GM11168 (cell line): ENCODE results near the gene SLC12A7.

Source experiments
- in situ Hi-C: fragments of 300-500 bp; cut with MboI; formaldehyde crosslinking; loops from one replicate; pipeline ENCODE4 v1.12.0; 2022; ENCODE audit warnings: low sequenced_read_pairs; ENCODE audit not compliant: unreplicated experiment

The SLC12A7 gene

GRCh38 chr5:1113805-1114586 is 2.1 kb upstream of the SLC12A7 start:
- in situ Hi-C loops, result no loop called here

- in situ Hi-C loops, result no loop called here
Measured at GRCh38 chr5:1113332-1113690, 1.4 kb upstream of the SLC12A7 start.

GRCh38 chr5:1112596-1113331 is 901 bp upstream of the SLC12A7 start:
- in situ Hi-C loops, result no loop called here

DNA sequence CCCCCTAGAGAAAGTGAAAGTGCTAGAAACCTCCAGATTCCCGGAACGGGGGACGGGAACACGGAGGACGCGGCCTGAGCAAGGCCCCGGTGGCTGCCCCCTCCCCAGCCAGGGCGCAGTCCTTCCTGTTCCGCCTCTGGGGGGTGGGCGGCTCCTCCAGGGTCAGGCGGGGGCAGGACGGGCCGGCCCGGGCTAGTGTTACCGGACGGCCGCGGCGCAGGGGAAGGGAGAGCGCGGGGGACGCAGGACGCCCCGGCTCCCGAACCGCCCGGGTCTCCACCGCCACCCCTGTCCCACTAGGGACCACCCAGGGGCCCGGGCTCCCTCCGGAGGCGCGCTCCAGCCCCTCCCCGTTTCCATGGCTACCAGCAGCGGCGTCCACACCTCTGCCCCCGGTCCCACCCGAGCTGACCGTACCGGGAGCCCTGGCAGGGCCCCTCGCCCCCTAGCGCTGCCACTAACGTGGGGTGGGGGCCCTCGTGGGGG is 579 bp downstream of the SLC12A7 start:
- in situ Hi-C loops, result no loop called here

- in situ Hi-C loops, result no loop called here
Measured at GRCh38 chr5:1110307-1111240, 1.3 kb downstream of the SLC12A7 start.

DNA sequence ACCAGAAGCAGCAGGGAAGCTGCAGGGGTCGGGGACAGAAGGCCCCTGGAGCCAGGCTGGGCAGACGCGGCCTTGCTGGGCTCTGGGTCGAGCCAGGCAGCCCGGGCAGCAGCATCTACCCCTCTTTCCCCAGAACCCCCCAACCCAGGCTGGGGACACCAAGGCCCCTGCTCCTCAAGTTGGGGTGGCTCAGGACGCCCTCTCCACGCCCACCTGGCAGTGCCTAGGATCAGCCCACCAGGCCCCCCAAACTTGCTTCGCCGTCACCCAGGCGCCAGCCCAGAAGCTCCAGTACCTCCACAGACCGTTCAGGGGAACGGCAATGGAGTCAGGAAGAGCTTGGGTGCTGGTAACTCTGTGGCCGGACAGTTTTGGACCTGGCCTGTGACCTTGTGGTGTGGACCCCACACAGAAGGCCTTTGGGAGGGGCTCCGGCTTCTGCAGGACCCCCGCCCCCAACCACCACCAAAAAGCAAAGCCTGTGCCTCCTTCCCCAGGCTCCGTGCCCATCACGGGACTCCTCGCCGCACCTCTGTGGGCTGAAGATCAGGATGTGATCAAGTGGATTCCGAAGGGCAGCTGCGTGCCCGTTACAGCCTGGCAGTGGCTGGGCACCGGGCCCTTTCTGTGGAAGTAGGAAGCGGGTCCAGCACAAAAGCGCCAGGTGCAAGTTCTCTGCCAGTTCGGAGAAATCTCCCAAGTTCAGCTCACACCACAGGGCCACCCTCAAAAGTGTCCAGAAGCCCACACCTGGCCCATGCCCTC is 2.1 kb downstream of the SLC12A7 start:
- in situ Hi-C loops, result no loop called here

GRCh38 chr5:1108865-1109174 is 3.0 kb downstream of the SLC12A7 start:
- in situ Hi-C loops, result no loop called here

DNA sequence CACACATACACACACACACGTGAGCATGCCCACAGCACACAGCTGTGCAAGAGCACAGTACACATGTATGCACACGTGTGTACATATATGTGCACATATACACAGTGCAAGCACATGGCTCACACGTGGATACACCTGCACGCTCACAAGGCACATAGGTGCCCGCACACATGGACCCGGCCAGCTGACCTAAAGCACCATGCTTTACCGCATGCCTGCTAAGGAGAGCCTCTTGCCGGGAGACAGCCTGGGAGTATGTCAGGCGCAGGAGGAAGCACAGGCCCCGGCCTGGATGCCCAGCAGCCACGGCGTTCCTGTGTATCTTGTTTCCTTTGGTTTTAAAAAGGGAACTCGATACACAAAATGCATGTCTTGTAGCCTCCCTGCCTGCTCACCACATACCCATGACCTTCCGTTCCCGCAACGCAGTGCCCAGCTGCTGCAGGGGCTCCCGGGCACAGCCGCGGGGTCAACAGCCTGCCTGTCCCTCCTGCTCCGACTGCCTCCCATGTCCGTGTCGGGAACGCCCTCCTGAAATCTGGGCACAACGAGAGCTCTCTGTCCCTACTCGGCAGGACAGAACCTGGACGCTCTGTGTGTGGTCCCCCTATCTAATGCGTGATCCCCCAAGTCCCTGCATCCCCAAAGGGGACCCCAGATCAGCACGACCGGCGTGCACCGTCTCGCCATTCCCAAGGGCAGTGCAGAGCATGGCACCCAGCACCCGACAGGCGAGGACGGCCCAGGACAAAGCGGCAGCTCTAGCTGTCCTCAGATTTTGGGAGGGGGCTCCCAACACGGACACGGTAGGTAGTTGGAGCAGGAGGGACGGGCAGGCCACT is 3.6 kb downstream of the SLC12A7 start:
- in situ Hi-C loops, result no loop called here

- in situ Hi-C loops, result no loop called here
Measured at GRCh38 chr5:1107167-1108022, 4.5 kb downstream of the SLC12A7 start.

GRCh38 chr5:1106385-1107166 is 5.3 kb downstream of the SLC12A7 start:
- in situ Hi-C loops, result no loop called here

DNA sequence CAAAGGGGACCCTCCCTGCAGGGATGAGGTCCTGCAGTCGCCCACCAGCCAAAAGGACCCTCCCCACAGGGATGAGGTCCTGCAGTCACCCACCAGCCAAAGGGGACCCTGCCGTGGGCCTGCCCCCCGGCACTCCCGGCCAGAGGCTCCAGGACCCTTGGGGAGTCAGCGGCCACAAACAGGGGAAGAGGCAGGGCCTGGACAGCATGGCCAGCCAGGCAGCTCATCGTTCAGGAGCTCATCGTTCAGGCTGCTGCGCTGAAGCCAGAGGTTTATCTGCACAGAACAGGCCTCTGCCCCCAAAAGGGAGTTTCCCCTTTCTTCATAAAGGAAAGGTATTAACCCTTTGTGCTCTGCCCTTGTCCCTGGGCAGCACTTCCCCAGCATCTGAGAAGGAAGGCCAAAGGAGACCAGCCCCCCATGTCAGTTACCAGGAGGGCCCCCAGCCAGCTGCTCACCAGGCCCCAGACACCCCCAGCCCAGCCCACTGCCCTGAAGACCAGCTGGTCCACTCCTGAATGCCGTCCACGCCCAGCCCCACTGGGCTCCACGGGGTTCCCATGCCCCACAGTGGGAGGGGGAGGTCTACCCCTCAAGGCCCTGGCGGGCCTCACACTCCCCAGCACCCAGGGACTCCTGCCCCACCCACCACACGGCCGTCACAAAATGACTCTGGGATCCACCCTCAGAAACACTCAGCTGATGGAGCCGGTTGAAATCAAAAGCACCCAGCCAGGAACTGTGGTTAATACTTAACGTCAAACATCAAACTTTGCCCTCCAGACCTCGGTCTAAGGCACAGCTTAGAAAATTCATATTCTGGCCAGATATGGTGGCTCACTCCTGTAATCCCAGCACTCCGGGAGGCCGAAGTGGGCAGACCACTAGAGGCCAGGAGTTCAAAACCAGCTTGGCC is 6.3 kb downstream of the SLC12A7 start:
- in situ Hi-C loops, result no loop called here

DNA sequence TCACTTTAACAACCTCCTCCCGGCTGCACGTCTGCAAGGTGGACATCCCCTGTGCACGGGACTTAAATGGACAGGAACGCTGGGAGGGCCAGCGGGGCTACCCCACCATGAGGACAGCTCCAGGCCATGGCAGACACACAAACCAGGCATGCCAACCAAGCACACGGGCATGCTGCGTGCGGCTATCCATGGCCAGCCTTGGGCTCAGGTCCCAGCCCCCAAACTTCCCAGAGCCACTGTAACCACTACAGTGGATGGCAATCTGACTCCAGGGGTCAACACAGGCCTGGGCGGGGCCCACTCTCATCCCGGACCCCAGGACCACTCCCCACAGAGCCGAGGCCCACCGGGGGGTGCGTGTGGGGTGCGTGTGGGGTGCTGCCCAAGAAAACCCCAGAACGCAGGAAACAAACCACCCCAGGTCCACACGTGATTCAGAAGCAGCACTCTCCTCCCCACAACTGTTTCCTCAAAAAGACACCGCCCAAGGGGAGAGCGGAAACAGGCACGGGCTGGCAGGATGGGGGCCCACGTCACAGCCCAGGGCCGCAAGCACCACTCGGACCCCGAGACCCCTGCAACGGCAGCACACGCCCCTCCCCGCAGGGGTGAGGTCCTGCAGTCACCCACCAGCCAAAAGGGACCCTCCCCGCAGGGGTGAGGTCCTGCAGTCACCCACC is 7.4 kb downstream of the SLC12A7 start:
- in situ Hi-C loops, result no loop called here

- in situ Hi-C loops, result no loop called here
Measured at GRCh38 chr5:1103505-1104326, 8.1 kb downstream of the SLC12A7 start.

DNA sequence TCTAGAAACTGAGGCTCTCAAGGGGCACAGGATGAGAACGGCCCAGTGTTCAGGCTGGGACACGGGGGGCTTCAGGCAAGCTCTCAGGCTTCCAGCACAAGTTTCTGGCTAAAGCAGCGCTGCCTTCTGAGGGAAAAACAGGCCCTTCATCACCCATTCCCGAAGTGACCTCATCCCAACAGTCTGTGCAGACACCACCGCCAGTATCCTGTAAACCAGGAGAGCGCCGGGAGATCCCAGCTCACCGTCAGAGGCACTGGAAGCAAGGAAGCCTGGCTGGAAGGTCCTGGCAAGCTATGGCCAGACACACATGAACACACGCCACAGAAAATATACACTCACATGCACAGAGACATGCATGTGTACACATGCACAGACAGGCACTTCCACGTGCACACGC is 8.8 kb downstream of the SLC12A7 start:
- in situ Hi-C loops, result no loop called here
